MM.1S (cell line): ENCODE results near the gene SYT1.

ENCODE experiments used
- DNase-seq: peaks from one replicate; pipeline ENCODE4 v3.0.0-alpha.2; 2015
- H2AFZ ChIP-seq: fragments of 300-600 bp; sonication (generic); 2 replicates; pipeline ENCODE4 v1.6.0; 2016; ENCODE audit warnings: antibody characterized with exemption, low read length
- H3F3A ChIP-seq: fragments of 300-600 bp; sonication (generic); 2 replicates; pipeline ENCODE4 v1.6.1; 2016; ENCODE audit warnings: mild to moderate bottlenecking, antibody characterized with exemption, low read length, moderate library complexity, mixed read lengths; ENCODE audit not compliant: insufficient read depth
- H3K27ac ChIP-seq: fragments of 300-600 bp; sonication (generic); 2 replicates; pipeline ENCODE4 v1.5.1; 2016; ENCODE audit warnings: mild to moderate bottlenecking, low read length
- H3K27me3 ChIP-seq: fragments of 300-600 bp; sonication (generic); replicated peaks from 2 replicates; pipeline ENCODE4 v1.6.0; 2016; ENCODE audit warnings: low read length; ENCODE audit not compliant: insufficient read depth
- H3K36me3 ChIP-seq: fragments of 300-600 bp; sonication (generic); replicated peaks from 2 replicates; pipeline ENCODE4 v1.6.1; 2016; ENCODE audit warnings: mild to moderate bottlenecking, low read length, mixed read lengths; ENCODE audit not compliant: insufficient read depth
- H3K4me1 ChIP-seq: fragments of 300-600 bp; sonication (generic); 2 replicates; pipeline ENCODE4 v1.6.1; 2016; ENCODE audit warnings: low read length, mixed read lengths
- H3K4me2 ChIP-seq: fragments of 300-600 bp; sonication (generic); 2 replicates; pipeline ENCODE4 v1.6.0; 2016; ENCODE audit warnings: low read depth, low read length
- H3K4me3 ChIP-seq: fragments of 300-600 bp; sonication (generic); 2 replicates; pipeline ENCODE4 v1.5.1; 2016; ENCODE audit warnings: low read length, mixed read lengths
- H3K79me2 ChIP-seq: fragments of 300-600 bp; sonication (generic); 2 replicates; pipeline ENCODE4 v1.6.1; 2016; ENCODE audit warnings: mixed run types, low read length, mixed read lengths
- H3K9ac ChIP-seq: fragments of 300-600 bp; sonication (generic); 2 replicates; pipeline ENCODE4 v1.6.1; 2016; ENCODE audit warnings: low read length, mixed read lengths
- H3K9me2 ChIP-seq: fragments of 300-600 bp; sonication (generic); replicated peaks from 2 replicates; pipeline ENCODE4 v1.6.1; 2016; ENCODE audit warnings: mild to moderate bottlenecking, low read length, mixed read lengths; ENCODE audit not compliant: insufficient read depth
- H3K9me3 ChIP-seq: fragments of 300-600 bp; sonication (generic); replicated peaks from 2 replicates; pipeline ENCODE4 v1.6.1; 2016; ENCODE audit warnings: mild to moderate bottlenecking, low read length, mixed read lengths; ENCODE audit not compliant: insufficient read depth
- H4K20me1 ChIP-seq: fragments of 300-600 bp; sonication (generic); 2 replicates; pipeline ENCODE4 v1.6.1; 2016; ENCODE audit warnings: mild to moderate bottlenecking, low read length, moderate library complexity, mixed read lengths; ENCODE audit not compliant: insufficient read depth
- EZH2 ChIP-seq: fragments of 300-600 bp; sonication (generic); optimal IDR thresholded peaks from 2 replicates; pipeline ENCODE3; 2017; ENCODE audit warnings: low read depth, mild to moderate bottlenecking, antibody characterized with exemption, low read length, mixed read lengths
- EZH2phosphoT487 ChIP-seq: fragments of 300-600 bp; sonication (generic); IDR thresholded peaks from 2 replicates; pipeline ENCODE4 v1.6.1; 2018; ENCODE audit warnings: antibody characterized with exemption, low read length
- TF ChIP-seq, protein P1 (sequence below): fragments of 300-600 bp; sonication (generic); IDR thresholded peaks from 2 replicates; pipeline ENCODE4 v1.5.1; 2016; ENCODE audit warnings: antibody characterized with exemption, low read length, mixed read lengths

SYT1 gene

DNA sequence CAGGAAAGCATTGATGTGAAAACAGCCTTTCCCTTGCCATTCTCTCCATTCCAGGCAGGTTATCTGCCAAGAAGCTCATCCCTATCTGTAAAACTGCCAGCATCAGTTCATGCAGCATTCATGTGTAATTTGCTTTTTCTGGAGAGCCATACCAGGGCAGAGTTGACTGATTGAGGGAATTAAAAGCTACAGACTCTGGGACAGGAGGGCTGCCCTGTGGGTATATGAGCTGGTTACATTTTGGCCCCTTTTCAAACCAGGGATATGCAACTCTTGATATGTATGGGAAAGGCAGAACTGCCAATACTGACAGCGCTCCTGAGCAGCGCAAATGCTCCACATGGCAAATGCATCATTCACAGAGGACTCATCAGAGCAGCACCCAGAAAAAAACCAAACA is 53.7 kb downstream of the SYT1 start:
- Histone ChIP-seq H3K9me2 (no peaks in the 10 kb centered on the region), H3K4me1 (0 out of 2 replicates have a peak, but pooled peaks cover 9% of the 10 kb centered on the region), H2AFZ (no peak overlapping the region), H3K79me2 (no peaks in the 10 kb centered on the region), H3K27me3 (no peaks in the 10 kb centered on the region), H3K9ac (no peak overlapping the region), H3K36me3 (no peaks in the 10 kb centered on the region), H3K4me2 (no peak overlapping the region), H3K4me3 (no peak overlapping the region), H3F3A (no peaks in the 10 kb centered on the region), H4K20me1 (no peaks in the 10 kb centered on the region), H3K27ac (no peak overlapping the region), H3K9me3 (no peaks in the 10 kb centered on the region)
- no peak for TF ChIP-seq EZH2
- TF ChIP-seq, protein P1, sequence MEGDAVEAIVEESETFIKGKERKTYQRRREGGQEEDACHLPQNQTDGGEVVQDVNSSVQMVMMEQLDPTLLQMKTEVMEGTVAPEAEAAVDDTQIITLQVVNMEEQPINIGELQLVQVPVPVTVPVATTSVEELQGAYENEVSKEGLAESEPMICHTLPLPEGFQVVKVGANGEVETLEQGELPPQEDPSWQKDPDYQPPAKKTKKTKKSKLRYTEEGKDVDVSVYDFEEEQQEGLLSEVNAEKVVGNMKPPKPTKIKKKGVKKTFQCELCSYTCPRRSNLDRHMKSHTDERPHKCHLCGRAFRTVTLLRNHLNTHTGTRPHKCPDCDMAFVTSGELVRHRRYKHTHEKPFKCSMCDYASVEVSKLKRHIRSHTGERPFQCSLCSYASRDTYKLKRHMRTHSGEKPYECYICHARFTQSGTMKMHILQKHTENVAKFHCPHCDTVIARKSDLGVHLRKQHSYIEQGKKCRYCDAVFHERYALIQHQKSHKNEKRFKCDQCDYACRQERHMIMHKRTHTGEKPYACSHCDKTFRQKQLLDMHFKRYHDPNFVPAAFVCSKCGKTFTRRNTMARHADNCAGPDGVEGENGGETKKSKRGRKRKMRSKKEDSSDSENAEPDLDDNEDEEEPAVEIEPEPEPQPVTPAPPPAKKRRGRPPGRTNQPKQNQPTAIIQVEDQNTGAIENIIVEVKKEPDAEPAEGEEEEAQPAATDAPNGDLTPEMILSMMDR = no peak
- DNase-seq = no peak

- H3K9ac ChIP-seq = no peak overlapping the region
- no peak overlapping the region for H3K4me3 ChIP-seq
- no peaks in the 10 kb centered on the region for H3K4me1 ChIP-seq
- DNase-seq = no peak
- H3K79me2 ChIP-seq = no peaks in the 10 kb centered on the region
- H3K9me2 ChIP-seq = no peaks in the 10 kb centered on the region
- no peaks in the 10 kb centered on the region for H3K27me3 ChIP-seq
- no peaks in the 10 kb centered on the region for H3F3A ChIP-seq
- H3K4me2 ChIP-seq = no peak overlapping the region
- no peaks in the 10 kb centered on the region for H4K20me1 ChIP-seq
- H3K27ac ChIP-seq = no peak overlapping the region
- H2AFZ ChIP-seq = no peak overlapping the region
- no peaks in the 10 kb centered on the region for H3K36me3 ChIP-seq
- no peaks in the 10 kb centered on the region for H3K9me3 ChIP-seq
- TF ChIP-seq EZH2 = no peak
Observed at GRCh38 chr12:78928200-78929074, 63.9 kb downstream of the SYT1 start.

DNA sequence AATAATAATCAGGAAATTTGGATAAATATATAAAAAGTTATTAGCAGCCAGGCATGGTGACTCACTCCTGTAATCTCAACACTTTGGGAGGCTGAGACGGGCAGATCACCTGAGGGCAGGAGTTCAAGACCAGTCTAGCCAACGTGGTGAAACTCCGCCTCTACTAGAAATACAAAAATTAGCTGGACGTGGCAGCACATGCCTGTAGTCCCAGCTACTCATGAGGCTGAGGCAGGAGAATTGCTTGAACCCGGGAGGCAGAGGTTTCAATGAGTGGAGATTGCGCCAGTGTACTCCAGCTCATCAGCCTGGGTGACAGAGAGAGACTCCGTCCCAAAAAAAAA is 64.5 kb downstream of the SYT1 start:
- Histone ChIP-seq H3K27ac (no peak overlapping the region), H3K79me2 (no peaks in the 10 kb centered on the region), H3K4me3 (no peak overlapping the region), H3K27me3 (no peaks in the 10 kb centered on the region), H3K4me1 (no peaks in the 10 kb centered on the region), H3K4me2 (no peak overlapping the region), H3K36me3 (no peaks in the 10 kb centered on the region), H3K9me2 (no peaks in the 10 kb centered on the region), H3K9ac (no peak overlapping the region), H4K20me1 (no peaks in the 10 kb centered on the region), H2AFZ (no peak overlapping the region), H3F3A (no peaks in the 10 kb centered on the region), H3K9me3 (no peaks in the 10 kb centered on the region)
- DNase-seq = no peak
- TF ChIP-seq, protein P1 = no peak
- TF ChIP-seq EZH2phosphoT487 (no peak), EZH2 (no peak)

DNA sequence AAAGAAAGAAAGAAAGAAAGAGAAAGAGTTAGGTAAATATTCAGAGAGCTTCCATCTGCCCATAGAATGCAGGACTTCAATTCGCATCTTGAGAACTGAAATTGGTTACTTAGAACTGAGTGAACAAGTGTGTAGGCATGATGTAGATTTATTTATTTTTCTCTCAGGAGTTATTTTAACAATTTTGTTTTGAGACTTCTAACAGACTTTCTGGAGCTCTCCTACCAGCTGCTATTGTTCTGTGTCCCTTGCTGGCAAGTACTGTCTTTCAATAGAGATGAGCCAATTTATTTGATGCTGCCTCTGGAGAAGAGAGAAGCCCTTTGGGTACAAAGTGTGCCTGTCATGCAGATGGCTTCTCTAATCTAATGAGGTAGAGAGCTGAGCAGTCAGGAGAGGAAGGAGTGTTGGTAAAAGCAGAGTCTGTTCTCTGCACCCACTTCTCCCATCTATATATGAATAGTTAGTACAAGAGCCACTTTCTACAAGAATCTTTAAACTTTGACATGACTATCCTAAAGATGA is 67.0 kb downstream of the SYT1 start:
- no peaks in the 10 kb centered on the region for H3K36me3 ChIP-seq
- H3K4me3 ChIP-seq = no peak overlapping the region
- no peaks in the 10 kb centered on the region for H3K4me1 ChIP-seq
- H4K20me1 ChIP-seq = no peaks in the 10 kb centered on the region
- no peaks in the 10 kb centered on the region for H3K9me2 ChIP-seq
- no peaks in the 10 kb centered on the region for H3K27me3 ChIP-seq
- H3K27ac ChIP-seq = no peak overlapping the region
- H3F3A ChIP-seq = no peaks in the 10 kb centered on the region
- no peaks in the 10 kb centered on the region for H3K9me3 ChIP-seq
- H3K4me2 ChIP-seq = no peak overlapping the region
- no peaks in the 10 kb centered on the region for H3K79me2 ChIP-seq
- no peak overlapping the region for H2AFZ ChIP-seq
- no peak for DNase-seq
- no peak for TF ChIP-seq EZH2
- TF ChIP-seq, protein P1 = no peak
- H3K9ac ChIP-seq = no peak overlapping the region
